Measurements from ENCODE around the gene ABCC1. TPM values are rescaled to one million over a fixed set of nuclear protein-coding genes. Genes with fewer than 3 reads are reported as not detected.

ABCC1 gene
- total RNA-seq, 4 donors from 2014 or later = 24.3 to 32.2 (median 25.7) TPM

- Histone ChIP-seq H3K36me3 (peaks cover 0 to 24% (median 0%) of the 10 kb centered on the region in 3 donors), H3K9me3 (peaks cover 0 to 13% (median 0%) of the 10 kb centered on the region in 4 donors), H3K4me1 (peaks cover 0 to 29% (median 1%) of the 10 kb centered on the region in 4 donors), H3K4me3 (no peak overlapping the region), H3K27me3 (no peaks in the 10 kb centered on the region), H3K27ac (no peak overlapping the region)
- 31 to 44% methylated on average over 5 of the region's 5 CpGs for WGBS, 2 donors
- no peak for TF ChIP-seq CTCF (IDR thresholded peaks at IDR 0.05)
- no peak for TF ChIP-seq EP300 (IDR thresholded peaks at IDR 0.05)
- no peak for TF ChIP-seq POLR2A (IDR thresholded peaks at IDR 0.05)
- DNase-seq (ENCODE audit: low spot score in 2 of 2) = no peak
These were observed 17.6 kb downstream of the ABCC1 start for GRCh38 chr16:15966836-15967546.

DNA sequence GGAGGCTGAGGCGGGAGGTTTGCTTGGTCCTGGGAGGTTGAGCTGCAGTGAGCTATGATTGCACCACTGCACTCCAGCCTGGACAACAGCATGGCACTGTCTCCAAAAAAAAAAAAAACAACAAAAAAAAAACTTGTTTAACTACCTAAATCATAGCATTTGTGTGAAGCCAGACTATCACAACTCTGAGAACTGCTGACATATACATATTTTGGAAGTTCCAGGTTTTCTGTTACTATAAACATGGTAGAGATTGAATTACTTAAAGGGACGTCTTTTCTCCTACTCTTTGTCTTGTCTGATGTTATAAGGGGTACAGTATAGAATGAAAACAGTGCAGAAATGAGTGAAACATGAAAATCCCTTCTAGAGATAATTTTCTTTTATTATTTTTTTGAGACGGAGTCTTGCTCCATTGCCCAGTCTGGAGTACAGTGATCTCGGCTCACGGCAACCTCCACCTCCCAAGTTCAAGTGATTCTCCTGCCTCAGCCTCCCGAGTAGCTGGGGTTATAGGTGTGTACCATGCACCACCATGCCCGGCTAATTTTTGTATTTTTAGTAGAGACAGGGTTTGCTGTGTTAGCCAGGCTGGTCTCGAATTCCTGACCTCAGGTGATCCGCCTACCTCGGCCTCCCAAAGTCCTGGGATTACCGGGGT lies 18.4 kb downstream of the ABCC1 start:
- H3K4me1 ChIP-seq = peaks cover 0 to 29% (median 1%) of the 10 kb centered on the region in 4 donors
- H3K27me3 ChIP-seq = no peaks in the 10 kb centered on the region
- H3K4me3 ChIP-seq = no peak overlapping the region
- DNase-seq (ENCODE audit: low spot score in 2 of 2) = no peak
- WGBS, 2 donors = 88 to 95% methylated on average over 11 of the region's 11 CpGs
- H3K27ac ChIP-seq = no peak overlapping the region
- peaks cover 0 to 30% (median 0%) of the 10 kb centered on the region in 3 donors for H3K36me3 ChIP-seq
- TF ChIP-seq POLR2A (IDR thresholded peaks at IDR 0.05) = no peak
- no peak for TF ChIP-seq EP300 (IDR thresholded peaks at IDR 0.05)
- peaks cover 0 to 21% (median 0%) of the 10 kb centered on the region in 4 donors for H3K9me3 ChIP-seq

DNA sequence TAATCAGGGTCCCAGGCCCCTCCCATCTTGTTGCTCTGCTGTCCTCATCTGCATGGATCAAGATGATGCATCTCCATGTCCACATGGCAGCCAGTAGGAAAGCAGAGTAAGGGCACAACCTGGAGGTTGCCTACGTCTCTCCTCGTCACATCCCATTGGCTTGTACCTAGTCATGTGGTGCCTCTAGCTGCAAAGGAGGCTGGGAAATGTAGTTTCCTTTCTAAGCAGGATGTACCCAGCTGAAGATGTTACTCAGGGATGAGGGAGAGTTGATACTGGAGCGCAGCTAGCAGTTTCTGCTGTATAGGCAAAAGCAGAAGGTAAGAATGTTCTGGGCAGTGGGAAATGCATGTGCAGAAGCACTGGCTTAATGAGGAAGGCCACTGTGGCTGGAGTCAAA lies 20.8 kb downstream of the ABCC1 start:
- H3K4me3 ChIP-seq = no peak overlapping the region
- 94% methylated on average over 3 of the region's 3 CpGs for WGBS, 2 donors
- H3K27ac ChIP-seq = no peak overlapping the region
- no peaks in the 10 kb centered on the region for H3K27me3 ChIP-seq
- no peak for DNase-seq (ENCODE audit: low spot score in 2 of 2)
- H3K9me3 ChIP-seq = peaks cover 0 to 21% (median 0%) of the 10 kb centered on the region in 4 donors
- peaks cover 0 to 30% (median 0%) of the 10 kb centered on the region in 3 donors for H3K36me3 ChIP-seq
- TF ChIP-seq CTCF (IDR thresholded peaks at IDR 0.05) (no peak), POLR2A (IDR thresholded peaks at IDR 0.05) (no peak), EP300 (IDR thresholded peaks at IDR 0.05) (no peak)
- H3K4me1 ChIP-seq = peaks cover 0 to 28% (median 1%) of the 10 kb centered on the region in 4 donors

GRCh38 chr16:15970743-15971439 lies 21.5 kb downstream of the ABCC1 start:
- H3K9me3 ChIP-seq = peaks cover 0 to 21% (median 0%) of the 10 kb centered on the region in 4 donors

More at GRCh38 chr16:15970743-15971439, 21.5 kb downstream of the ABCC1 start:
- WGBS, 2 donors = 89 to 90% methylated on average over 7 of the region's 7 CpGs
- Histone ChIP-seq H3K36me3 (peaks cover 0 to 30% (median 0%) of the 10 kb centered on the region in 3 donors), H3K27ac (no peak overlapping the region), H3K4me1 (peaks cover 0 to 29% (median 1%) of the 10 kb centered on the region in 4 donors), H3K27me3 (no peaks in the 10 kb centered on the region), H3K4me3 (no peak overlapping the region)
- no peak for DNase-seq (ENCODE audit: low spot score in 2 of 2)
- no peak for TF ChIP-seq CTCF (IDR thresholded peaks at IDR 0.05)
- no peak for TF ChIP-seq POLR2A (IDR thresholded peaks at IDR 0.05)
- TF ChIP-seq EP300 (IDR thresholded peaks at IDR 0.05) = no peak
